HG03196 (cell line): Measurements from ENCODE around the gene ZNF219.
"Not testable (repeated sequence)": the region's sequence is repeated elsewhere in the genome, so short reads cannot be mapped to it uniquely, and the experiment has no call there.

ENCODE experiments used
- ATAC-seq: cut with Tn5 transposase; IDR thresholded peaks from one replicate; pipeline ENCODE4 v1.9.1; 2021; ENCODE audit not compliant: unreplicated experiment

Gene ZNF219

DNA sequence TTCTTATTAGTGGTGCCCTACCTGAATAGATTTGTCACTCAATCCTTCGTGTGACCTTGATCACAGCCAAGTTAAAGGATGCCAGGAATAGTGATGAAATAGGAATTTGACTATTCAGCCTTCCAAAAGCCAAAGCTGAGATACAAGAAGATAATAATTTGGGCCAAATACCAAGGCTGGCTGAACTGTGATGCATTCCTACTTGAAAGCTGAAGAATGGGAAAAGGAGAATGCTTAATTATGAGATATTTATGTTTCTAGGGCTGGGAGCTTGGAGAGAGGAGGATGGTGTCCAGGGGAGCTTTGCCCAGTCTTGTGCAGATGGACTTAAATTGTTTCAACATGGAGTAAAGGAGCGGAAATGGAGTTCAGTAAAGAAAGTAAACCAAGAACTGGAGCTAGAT, 51.1 kb downstream of the ZNF219 start:
- no peak for ATAC-seq

DNA sequence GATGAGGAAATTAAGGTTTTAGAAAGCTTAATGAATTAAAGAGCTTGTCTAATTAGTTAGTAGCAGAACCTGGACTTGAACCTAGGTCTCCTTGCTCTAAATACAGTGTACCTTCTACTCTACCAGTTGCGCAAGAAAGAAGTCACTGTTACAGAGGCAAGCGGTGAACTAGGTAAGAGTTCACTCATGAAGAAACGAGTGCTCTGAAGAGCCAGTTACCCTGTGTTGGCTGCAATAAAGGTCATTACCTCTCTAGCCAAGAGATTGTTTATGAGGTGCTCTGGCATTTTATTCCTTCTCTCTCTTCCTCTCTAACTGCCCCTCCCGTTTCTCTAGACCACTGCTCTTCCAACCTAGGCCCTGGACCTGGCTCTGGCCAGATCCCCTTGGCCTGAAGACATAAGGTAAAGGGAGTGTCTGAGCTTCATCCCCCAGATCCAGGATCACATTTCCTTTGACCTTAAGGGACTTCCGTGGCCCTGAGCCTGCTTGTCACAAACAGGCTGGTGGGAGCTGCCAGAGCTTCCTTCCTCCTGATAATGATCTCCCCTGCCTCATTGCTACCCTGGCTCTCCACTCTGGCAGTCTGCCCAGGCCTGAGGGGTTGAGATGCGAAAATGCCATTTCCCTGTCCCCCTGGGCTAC, 54.4 kb downstream of the ZNF219 start:
- ATAC-seq: no peak

DNA sequence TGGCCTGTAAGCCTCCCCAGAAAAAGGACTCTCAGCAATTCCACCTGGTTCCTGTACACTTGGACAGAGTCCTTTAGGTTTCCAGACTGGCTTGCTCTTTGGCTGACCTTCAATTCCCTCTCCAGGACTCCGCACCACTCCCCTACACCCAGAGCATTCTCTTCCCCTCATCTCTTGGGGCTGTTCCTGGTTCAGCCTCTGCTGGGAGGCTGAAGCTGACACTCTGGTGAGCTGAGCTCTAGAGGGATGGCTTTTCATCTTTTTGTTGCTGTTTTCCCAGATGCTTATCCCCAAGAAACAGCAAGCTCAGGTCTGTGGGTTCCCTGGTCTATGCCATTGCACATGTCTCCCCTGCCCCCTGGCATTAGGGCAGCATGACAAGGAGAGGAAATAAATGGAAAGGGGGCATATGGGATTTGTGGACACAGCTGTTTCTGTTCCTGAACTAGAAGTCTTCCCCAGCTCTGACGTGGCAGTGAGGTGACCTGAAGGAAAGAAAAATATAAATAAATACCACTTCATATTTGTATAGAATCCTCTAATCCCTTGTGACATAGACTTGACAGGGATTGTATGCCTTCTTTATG, 55.0 kb downstream of the ZNF219 start:
- no peak for ATAC-seq

DNA sequence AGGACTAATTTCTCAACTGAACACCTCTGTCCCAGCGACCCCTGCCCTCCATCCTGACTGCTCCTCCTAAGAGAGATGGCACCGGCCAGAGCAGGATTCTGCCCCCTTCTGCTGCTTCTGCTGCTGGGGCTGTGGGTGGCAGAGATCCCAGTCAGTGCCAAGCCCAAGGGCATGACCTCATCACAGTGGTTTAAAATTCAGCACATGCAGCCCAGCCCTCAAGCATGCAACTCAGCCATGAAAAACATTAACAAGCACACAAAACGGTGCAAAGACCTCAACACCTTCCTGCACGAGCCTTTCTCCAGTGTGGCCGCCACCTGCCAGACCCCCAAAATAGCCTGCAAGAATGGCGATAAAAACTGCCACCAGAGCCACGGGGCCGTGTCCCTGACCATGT, 55.5 kb downstream of the ZNF219 start:
- no peak for ATAC-seq

DNA sequence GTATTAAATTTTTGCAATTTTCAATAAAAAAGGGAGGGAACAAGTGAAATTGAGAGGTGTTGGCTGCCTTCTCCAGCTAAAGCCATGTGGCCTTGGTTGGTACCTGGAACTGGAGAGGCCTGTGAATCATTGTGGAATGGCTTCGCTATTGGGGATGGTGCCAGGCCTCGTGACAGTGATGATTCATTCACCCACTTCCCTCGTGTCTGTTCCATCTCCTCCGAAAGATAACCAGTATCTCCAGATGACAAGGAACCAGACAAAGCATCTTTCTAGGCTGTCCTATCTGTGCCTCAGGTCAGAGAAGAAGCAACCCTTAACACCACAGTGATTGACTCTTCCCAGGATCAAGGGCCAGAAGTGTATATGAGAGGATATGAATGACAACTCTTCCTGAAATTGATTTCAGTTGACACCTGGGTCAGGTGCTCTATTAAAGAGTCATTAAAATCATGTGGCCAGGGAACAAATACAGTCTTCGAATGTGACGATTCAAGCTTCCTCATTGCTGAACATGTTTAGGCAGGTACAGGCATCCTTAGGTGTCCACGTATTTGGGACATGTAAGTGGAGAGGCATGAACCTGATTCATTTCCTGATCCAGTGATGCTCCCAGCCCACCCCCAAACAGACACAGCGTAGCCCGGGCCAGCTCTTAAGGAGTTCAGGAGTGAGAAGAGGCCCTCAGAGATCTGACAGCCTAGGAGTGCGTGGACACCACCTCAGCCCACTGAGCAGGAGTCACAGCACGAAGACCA, 56.6 kb downstream of the ZNF219 start, which contains the start of gene RNASE7:
Gene RNASE7, plus strand, starts transcription at position 687 of the 758 bp plus-strand sequence. CDS start 631 bp downstream, outside the sequence.
- no peak for ATAC-seq

DNA sequence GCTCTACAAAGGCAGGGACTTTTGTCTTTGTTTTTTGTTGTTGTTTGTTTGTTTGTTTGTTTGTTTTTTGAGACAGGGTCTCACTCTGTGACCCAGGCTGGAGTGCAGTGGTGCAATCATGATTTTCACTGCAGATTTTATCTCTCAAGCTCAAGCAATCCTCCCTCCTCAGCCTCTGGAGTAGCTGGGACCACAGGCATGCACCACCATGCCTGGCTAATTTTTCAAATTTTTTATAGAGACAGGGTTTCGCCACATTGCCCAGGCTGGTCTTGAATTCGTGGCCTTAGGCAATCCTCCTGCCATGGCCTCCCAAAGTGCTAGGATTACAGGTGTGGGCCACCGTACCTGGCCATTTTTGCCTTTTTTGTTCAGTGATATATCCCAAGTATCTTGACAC, 57.5 kb downstream of the ZNF219 start:
- ATAC-seq: not testable (repeated sequence)

DNA sequence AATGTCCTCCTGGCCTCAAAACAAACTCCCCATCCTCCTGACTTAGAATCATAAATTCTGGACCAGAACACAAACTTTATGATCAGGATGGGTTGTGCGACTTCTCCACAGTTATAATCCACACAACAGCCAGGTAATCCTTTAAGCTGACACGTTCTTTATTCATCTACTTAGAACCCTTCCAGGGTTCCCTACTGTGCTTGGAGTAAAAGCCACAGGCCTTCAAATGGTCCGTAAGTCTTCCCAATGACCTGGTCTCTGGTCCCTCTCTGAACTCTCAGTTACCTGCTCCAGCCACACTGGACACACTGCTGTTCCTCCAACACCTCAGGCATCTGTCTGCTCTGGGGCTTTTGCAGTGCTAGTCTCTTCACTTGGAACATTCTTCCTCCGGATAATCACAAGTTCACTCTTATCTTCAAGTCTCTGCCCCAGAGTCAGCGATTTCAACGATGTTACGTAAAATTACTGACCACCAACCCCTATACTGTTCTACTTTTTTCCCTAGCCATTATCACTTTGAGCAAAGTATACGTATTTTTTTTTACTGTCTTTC, 58.0 kb downstream of the ZNF219 start:
- no peak for ATAC-seq
